HepG2 (cell line): ENCODE measurements around the gene BANP. TPM values are rescaled to one million over a fixed set of nuclear protein-coding genes. Genes with fewer than 3 reads are reported as not detected.

Experiments used
- CHD2 ChIP-seq: IDR thresholded peaks from 2 replicates; pipeline ENCODE4 v1.6.1; 2011; ENCODE audit warnings: low read depth, low read length, improper control_type of control experiment
- DMAP1 ChIP-seq: IDR thresholded peaks from 2 replicates; pipeline ENCODE4 v1.6.1; 2016
- FOXK2 ChIP-seq: fragments of 450-650 bp; IDR thresholded peaks from 2 replicates; pipeline ENCODE4 v1.6.1; 2016
- FOXO1 ChIP-seq: sonication (generic); formaldehyde crosslinking; IDR thresholded peaks from 2 replicates; pipeline ENCODE4 v1.4.0; 2020; ENCODE audit warnings: missing genetic modification reagents
- KLF12 ChIP-seq: sonication (generic); formaldehyde crosslinking; IDR thresholded peaks from 2 replicates; pipeline ENCODE4 v1.4.0; 2020; ENCODE audit warnings: missing genetic modification reagents, borderline replicate concordance
- KLF9 ChIP-seq: IDR thresholded peaks from 2 replicates; pipeline ENCODE4 v1.6.1; 2016; ENCODE audit warnings: low read depth
- MAX ChIP-seq: IDR thresholded peaks from 2 replicates; pipeline ENCODE4 v1.6.1; 2012; ENCODE audit warnings: inconsistent platforms
- MEIS1 ChIP-seq: sonication (generic); formaldehyde crosslinking; IDR thresholded peaks from 2 replicates; pipeline ENCODE4 v1.9.0; 2021; ENCODE audit warnings: mild to moderate bottlenecking, missing genetic modification reagents, moderate library complexity, borderline replicate concordance
- MLX ChIP-seq: IDR thresholded peaks from 2 replicates; pipeline ENCODE4 v1.6.1; 2016
- MLXIP ChIP-seq: sonication (generic); formaldehyde crosslinking; IDR thresholded peaks from 2 replicates; pipeline ENCODE4 v1.9.0; 2021; ENCODE audit warnings: missing genetic modification reagents, borderline replicate concordance
- NFAT5 ChIP-seq: sonication (generic); formaldehyde crosslinking; IDR thresholded peaks from 2 replicates; pipeline ENCODE4 v1.4.0; 2020; ENCODE audit warnings: missing genetic modification reagents
- SCMH1 ChIP-seq: sonication (generic); formaldehyde crosslinking; IDR thresholded peaks from 2 replicates; pipeline ENCODE4 v1.9.0; 2021; ENCODE audit warnings: missing genetic modification reagents, mild to moderate bottlenecking, borderline replicate concordance
- SNRNP70 ChIP-seq: fragments of 200-400 bp; formaldehyde crosslinking; IDR thresholded peaks from 2 replicates; pipeline ENCODE4 v1.6.1; 2017; ENCODE audit warnings: mild to moderate bottlenecking, low read depth, low read length, moderate library complexity
- SRSF1 ChIP-seq: fragments of 200-400 bp; formaldehyde crosslinking; optimal IDR thresholded peaks from 2 replicates; pipeline ENCODE3; 2017; ENCODE audit warnings: mild to moderate bottlenecking, low read depth, low read length, moderate library complexity
- ZNF232 ChIP-seq: sonication (generic); formaldehyde crosslinking; IDR thresholded peaks from 2 replicates; pipeline ENCODE4 v1.4.0; 2020; ENCODE audit warnings: missing genetic modification reagents, borderline replicate concordance
- ZNF3 ChIP-seq: IDR thresholded peaks from 2 replicates; pipeline ENCODE4 v1.7.0; 2017; ENCODE audit warnings: inconsistent platforms
- ZNF569 ChIP-seq: sonication (generic); formaldehyde crosslinking; IDR thresholded peaks from 2 replicates; pipeline ENCODE4 v1.5.0; 2020; ENCODE audit warnings: mild to moderate bottlenecking, missing genetic modification reagents, moderate library complexity, borderline replicate concordance
- ZNF83 ChIP-seq: sonication (generic); formaldehyde crosslinking; IDR thresholded peaks from 2 replicates; pipeline ENCODE4 v1.4.0; 2020; ENCODE audit warnings: missing genetic modification reagents, mild to moderate bottlenecking, borderline replicate concordance
- polyA plus RNA-seq, 8 experiments: library from polyadenylated mRNA; depleted of rRNA in 3 of 8; stranded (reverse) in 7 of 8; unstranded in 1 of 8; fragments of >200 nt; fragmentation: Illumina TruSeq in 4 of 8; extraction: Trizol in 4 of 8; gene quantifications; 2 replicates each; pipeline versions ENCODE4 v1.2.1 to v1.2.3, GENCODE V29; 2011 to 2016; ENCODE audit warnings: low read depth in 4 of 8, missing spikeins in 1 of 8, mixed read lengths in 1 of 8; ENCODE audit not compliant: insufficient read depth in 1 of 8
- total RNA-seq, 5 experiments: library from RNA; depleted of rRNA; stranded (reverse); fragments of >200 nt; fragmentation: Illumina TruSeq; extraction: Trizol; gene quantifications; 2 replicates each; pipeline ENCODE4 v1.2.3, GENCODE V29; 2016; ENCODE audit warnings: low read depth in 1 of 5

The BANP gene
- total and polyA plus RNA-seq, 2 of the 13 experiments (the other 11 are each of a cell fraction or from before 2014, with no cell fraction given): 20.2 to 23.8 TPM

- peak; percentile 88; the same call in 1 of the 2 replicates for TF ChIP-seq ZNF569 (CRISPR knock-in tag)
- TF ChIP-seq FOXK2: peak; percentile 48; the same call in 1 of the 2 replicates
- no peak for TF ChIP-seq SRSF1
- peak; percentile 96 for TF ChIP-seq DMAP1
- TF ChIP-seq SCMH1 (CRISPR knock-in tag): no peak
- TF ChIP-seq KLF9 (CRISPR knock-in tag): peak; percentile 76; the same call in 1 of the 2 replicates
- TF ChIP-seq NFAT5 (CRISPR knock-in tag): no peak
- TF ChIP-seq CHD2: no peak
- TF ChIP-seq ZNF3: no peak
- TF ChIP-seq SNRNP70: no peak
- peak; percentile 88 for TF ChIP-seq MAX
- no peak for TF ChIP-seq MLXIP (CRISPR knock-in tag)
- no peak for TF ChIP-seq ZNF232
- TF ChIP-seq ZNF83 (CRISPR knock-in tag): peak; percentile 36; the same call in 1 of the 2 replicates
- TF ChIP-seq KLF12 (CRISPR knock-in tag): peak; percentile 96; the same call in 1 of the 2 replicates
- peak; percentile 25; the same call in 1 of the 2 replicates for TF ChIP-seq MEIS1 (CRISPR knock-in tag)
- TF ChIP-seq MLX (CRISPR knock-in tag): peak; percentile 91
- peak; percentile 77; the same call in 1 of the 2 replicates for TF ChIP-seq FOXO1 (CRISPR knock-in tag)
Observed at GRCh38 chr16:87936375-87937230, 14.6 kb upstream of the BANP start, which contains the start of gene CA5A (continued).
